Cardiac septum (tissue), 1 donor: ENCODE results near the gene PIP4K2C. TPM values are rescaled to one million over a fixed set of nuclear protein-coding genes. Genes with fewer than 3 reads are reported as not detected.
"Not testable (repeated sequence)": the region's sequence is repeated elsewhere in the genome, so short reads cannot be mapped to it uniquely, and the experiment has no call there.

Experiments used
- DNase-seq: peaks from one replicate; pipeline ENCODE4 v3.0.0-alpha.2; 2020; ENCODE audit warnings: low spot score
- intact Hi-C: fragments of 100-400 bp; cut with DNase I; formaldehyde crosslinking; loops from one replicate; pipeline ENCODE4 v1.14.0; 2022
- total RNA-seq: library from RNA; stranded (reverse); fragmentation: NEBNext Ultra II Directional; extraction: Animal tissue kit (Norgen Biotek cat#: 25700); gene quantifications from one replicate; pipeline ENCODE4 v1.2.1, GENCODE V29; 2021
- donor health status: DM: no; HTN: no; CAD: no.

The PIP4K2C gene
- total RNA-seq, 1 donor from 2014 or later: 17.9 TPM

GRCh38 chr12:57554453-57554852 lies 36.5 kb upstream of the PIP4K2C start:
- no peak for DNase-seq

GRCh38 chr12:57554897-57555296 lies 36.1 kb upstream of the PIP4K2C start:
- no peak for DNase-seq
- intact Hi-C loops: no loop called here

More at GRCh38 chr12:57554453-57554852, 36.5 kb upstream of the PIP4K2C start:
- intact Hi-C loops: no loop called here

GRCh38 chr12:57558864-57559263 lies 32.1 kb upstream of the PIP4K2C start:
- intact Hi-C loops: no loop called here
- no peak for DNase-seq

GRCh38 chr12:57560516-57560915 lies 30.5 kb upstream of the PIP4K2C start:
- no peak for DNase-seq
- intact Hi-C loops: no loop called here

- intact Hi-C loops, DNase-seq: not testable (repeated sequence)
Measured at GRCh38 chr12:57561117-57561516, 29.9 kb upstream of the PIP4K2C start.

- no peak for DNase-seq
- intact Hi-C loops: no loop called here
Measured at GRCh38 chr12:57563358-57563757, 27.6 kb upstream of the PIP4K2C start.

DNA sequence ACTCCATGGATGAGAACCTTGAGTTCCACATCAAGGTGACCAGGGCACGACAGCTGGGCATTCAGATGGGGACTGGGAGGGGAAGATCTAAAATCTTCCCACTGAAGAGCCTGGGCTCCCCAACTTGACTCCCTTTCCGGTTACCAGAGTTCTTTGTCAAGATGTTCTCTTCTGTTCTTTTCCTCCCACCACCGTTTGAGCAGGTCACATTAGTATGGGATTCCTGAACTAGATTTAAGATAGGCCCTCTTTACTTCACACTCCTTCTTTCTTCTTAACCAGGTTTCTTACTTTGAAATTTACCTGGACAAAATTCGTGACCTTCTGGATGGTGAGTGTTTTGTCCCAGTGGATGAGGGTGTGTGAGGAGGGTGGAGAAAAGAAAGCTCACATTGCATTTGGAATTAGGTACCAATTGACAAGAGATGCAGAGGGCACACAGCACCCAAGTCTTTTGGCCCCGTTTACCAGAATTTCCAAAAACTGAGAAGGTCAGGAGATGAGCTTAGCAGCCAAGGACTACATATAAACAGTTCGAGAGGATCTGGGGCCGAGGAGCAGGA lies 26.7 kb upstream of the PIP4K2C start:
- intact Hi-C loops: no loop called here
- DNase-seq: no peak

- DNase-seq: no peak
- intact Hi-C loops: no loop called here
Measured at GRCh38 chr12:57568838-57569237, 22.2 kb upstream of the PIP4K2C start.

DNA sequence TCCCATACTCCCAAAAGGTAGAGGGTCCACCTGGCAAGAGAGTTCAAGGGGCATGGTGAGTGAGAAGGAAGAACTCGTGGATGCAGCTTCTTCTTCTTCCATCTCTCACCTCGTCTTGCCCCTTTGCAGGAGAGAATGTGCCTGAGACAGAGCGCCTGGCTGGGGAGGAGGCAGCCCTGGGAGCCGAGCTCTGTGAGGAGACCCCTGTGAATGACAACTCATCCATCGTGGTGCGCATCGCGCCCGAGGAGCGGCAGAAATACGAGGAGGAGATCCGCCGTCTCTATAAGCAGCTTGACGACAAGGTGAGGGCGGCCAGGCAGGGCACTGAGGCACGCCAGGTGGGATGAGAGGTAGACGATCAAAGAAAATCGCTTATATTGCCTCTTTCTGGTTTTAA lies 21.1 kb upstream of the PIP4K2C start:
- DNase-seq: no peak
- intact Hi-C loops: no loop called here

DNA sequence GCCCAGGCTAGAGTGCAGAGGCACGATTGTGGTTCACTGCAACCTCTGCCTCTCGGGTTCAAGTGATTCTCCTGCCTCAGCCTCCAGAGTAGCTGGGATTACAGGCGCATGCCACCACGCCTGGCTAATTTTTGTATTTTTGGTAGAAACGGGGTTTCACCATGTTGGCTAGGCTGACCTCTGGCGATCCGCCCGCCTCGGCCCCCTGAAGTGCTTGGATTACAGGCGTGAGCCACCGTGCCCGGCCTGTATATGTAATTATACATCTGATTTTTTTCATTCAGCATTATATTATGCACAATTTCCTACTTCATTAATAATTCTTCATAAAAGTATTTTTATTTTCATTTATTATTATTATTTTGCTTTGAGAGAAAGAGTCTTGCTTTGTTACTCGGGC lies 20.6 kb upstream of the PIP4K2C start:
- intact Hi-C loops, DNase-seq: not testable (repeated sequence)

- intact Hi-C loops: no loop called here
- DNase-seq: no peak
Measured at GRCh38 chr12:57571926-57572762, 18.8 kb upstream of the PIP4K2C start.

- intact Hi-C loops: no loop called here
- no peak for DNase-seq
Measured at GRCh38 chr12:57574795-57575194, 16.2 kb upstream of the PIP4K2C start.

GRCh38 chr12:57575771-57576612 lies 15.0 kb upstream of the PIP4K2C start:
- intact Hi-C loops: no loop called here
- no peak for DNase-seq

GRCh38 chr12:57576613-57577160 lies 14.3 kb upstream of the PIP4K2C start:
- intact Hi-C loops: no loop called here
- peak; percentile 35 for DNase-seq

GRCh38 chr12:57577981-57578758 lies 12.8 kb upstream of the PIP4K2C start:
- intact Hi-C loops: no loop called here

DNA sequence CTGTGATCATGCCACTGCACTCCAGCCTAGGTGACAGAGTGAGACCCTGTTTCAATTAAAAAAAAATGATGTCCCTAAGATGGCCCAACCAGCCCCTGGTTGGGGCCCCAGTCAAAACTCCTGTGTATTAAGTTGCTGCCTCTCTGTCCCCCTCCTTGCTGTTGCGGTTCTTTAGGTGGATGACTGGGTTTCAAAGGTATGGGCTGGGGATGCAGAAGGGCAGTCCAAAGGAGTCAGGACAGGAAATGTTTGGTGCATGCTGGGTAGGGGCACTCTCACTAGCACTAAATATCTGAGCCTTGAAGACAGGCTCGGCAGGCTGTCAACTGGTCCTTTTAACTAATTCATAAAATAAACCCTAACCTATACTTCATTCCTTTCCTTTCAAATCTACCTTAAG lies 12.0 kb upstream of the PIP4K2C start:
- DNase-seq: peak; percentile 17
- intact Hi-C loops: no loop called here

More at GRCh38 chr12:57577981-57578758, 12.8 kb upstream of the PIP4K2C start:
- DNase-seq: no peak

- intact Hi-C loops: no loop called here
- DNase-seq: peak; percentile 46
Measured at GRCh38 chr12:57579677-57580465, 11.1 kb upstream of the PIP4K2C start.

DNA sequence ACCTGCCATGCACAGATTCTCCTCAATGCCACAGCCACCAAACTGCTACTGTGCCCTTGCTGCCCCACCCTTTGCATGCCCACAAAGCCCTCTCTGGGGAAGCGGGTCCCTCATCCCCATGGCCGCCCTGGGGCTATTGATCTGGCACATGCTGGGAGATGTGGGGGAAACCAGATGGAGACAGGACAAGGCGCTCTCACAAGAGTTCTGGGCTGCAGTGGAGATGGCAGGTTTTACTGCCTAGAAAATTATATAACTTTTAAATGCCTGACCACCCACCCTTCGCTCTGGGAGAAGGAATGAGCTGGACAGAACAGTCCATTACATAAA lies 10.6 kb upstream of the PIP4K2C start:
- no peak for DNase-seq
- intact Hi-C loops: no loop called here

- peak; percentile 6 for DNase-seq
- intact Hi-C loops: no loop called here
Measured at GRCh38 chr12:57581802-57582201, 9.2 kb upstream of the PIP4K2C start.
